Activated T-cell treated with anti-CD3 and anti-CD28 coated beads for 4 hours (primary cell): ENCODE measurements around the gene CTSC.
A peak's percentile ranks its signal among the peaks of the same experiment; 100 is the strongest.
"Not testable (repeated sequence)": the region's sequence is repeated elsewhere in the genome, so short reads cannot be mapped to it uniquely, and the experiment has no call there.

Source experiments
- DNase-seq: peaks from one replicate; pipeline ENCODE4 v3.0.0-alpha.2; 2020

The CTSC gene

GRCh38 chr11:88348870-88349269 is 11.3 kb upstream of the CTSC start:
- DNase-seq, result no peak

GRCh38 chr11:88345949-88346348 is 8.4 kb upstream of the CTSC start:
- no peak for DNase-seq

- DNase-seq, result no peak
Measured at GRCh38 chr11:88345408-88345807, 7.9 kb upstream of the CTSC start.

- DNase-seq, result no peak
Measured at GRCh38 chr11:88344869-88345268, 7.3 kb upstream of the CTSC start.

GRCh38 chr11:88341522-88342251 is 4.2 kb upstream of the CTSC start:
- DNase-seq, result no peak

- DNase-seq, result no peak
Measured at GRCh38 chr11:88340366-88340935, 2.9 kb upstream of the CTSC start.

GRCh38 chr11:88337987-88338668 is 592 bp upstream of the CTSC start:
- peak; percentile 25 for DNase-seq

- no peak for DNase-seq
Measured at GRCh38 chr11:88335284-88335683, 2.3 kb downstream of the CTSC start.

GRCh38 chr11:88333862-88334261 is 3.7 kb downstream of the CTSC start:
- DNase-seq, result no peak

GRCh38 chr11:88332851-88333250 is 4.7 kb downstream of the CTSC start:
- DNase-seq, result no peak

GRCh38 chr11:88330826-88331428 is 6.6 kb downstream of the CTSC start:
- no peak for DNase-seq

- DNase-seq, result no peak
Measured at GRCh38 chr11:88329563-88330250, 7.8 kb downstream of the CTSC start.

- no peak for DNase-seq
Measured at GRCh38 chr11:88327462-88328143, 9.9 kb downstream of the CTSC start.

- DNase-seq, result no peak
Measured at GRCh38 chr11:88327061-88327460, 10.5 kb downstream of the CTSC start.

GRCh38 chr11:88326099-88326498 is 11.4 kb downstream of the CTSC start:
- DNase-seq, result no peak

GRCh38 chr11:88324562-88325345 is 12.8 kb downstream of the CTSC start:
- DNase-seq, result no peak

- DNase-seq, result not testable (repeated sequence)
Measured at GRCh38 chr11:88322881-88323280, 14.7 kb downstream of the CTSC start.

GRCh38 chr11:88321412-88321811 is 16.1 kb downstream of the CTSC start:
- DNase-seq, result not testable (repeated sequence)

- DNase-seq, result no peak
Measured at GRCh38 chr11:88320149-88320559, 17.4 kb downstream of the CTSC start.

GRCh38 chr11:88318017-88318416 is 19.5 kb downstream of the CTSC start:
- DNase-seq, result no peak

- no peak for DNase-seq
Measured at GRCh38 chr11:88317536-88317935, 20.0 kb downstream of the CTSC start.

- DNase-seq, result no peak
Measured at GRCh38 chr11:88315981-88316441, 21.5 kb downstream of the CTSC start.
